ENCODE results near the gene HMG20B.

HMG20B gene

GRCh38 chr19:3609779-3610719 lies 37.3 kb downstream of the HMG20B start:
- no peak for DNase-seq

GRCh38 chr19:3610745-3611717 lies 38.3 kb downstream of the HMG20B start:
- TF ChIP-seq EZH2 (optimal IDR thresholded peaks at IDR 0.05; ENCODE audit: low read depth, low read length), result no peak
- no peak for TF ChIP-seq EZH2phosphoT487 (IDR thresholded peaks at IDR 0.05; ENCODE audit: low read length)
- no peak for TF ChIP-seq CTCF (IDR thresholded peaks at IDR 0.05; ENCODE audit: low read length)
- Histone ChIP-seq H4K20me1 (ENCODE audit: insufficient read depth, low read length) (no peaks in the 10 kb centered on the region), H3K4me3 (ENCODE audit: low read length) (no peak overlapping the region), H3K27me3 (replicated peaks; ENCODE audit: insufficient read depth, low read length) (no peaks in the 10 kb centered on the region), H3K27ac (ENCODE audit: low read length) (no peak overlapping the region), H3K4me1 (ENCODE audit: low read length) (peaks cover 7% of the 10 kb centered on the region; the same call in 1 of the 2 replicates), H3K4me2 (ENCODE audit: low read depth, low read length) (no peak overlapping the region), H3K9me3 (replicated peaks; ENCODE audit: insufficient read depth, low read length) (no peaks in the 10 kb centered on the region), H3K9ac (ENCODE audit: low read length) (no peak overlapping the region), H3K79me2 (ENCODE audit: low read length) (no peaks in the 10 kb centered on the region), H3F3A (ENCODE audit: insufficient read depth, low read length) (peaks cover 6% of the 10 kb centered on the region; the same call in 1 of the 2 replicates), H3K9me2 (replicated peaks; ENCODE audit: insufficient read depth, low read length) (no peaks in the 10 kb centered on the region), H3K36me3 (replicated peaks; ENCODE audit: insufficient read depth, low read length) (peaks cover 8% of the 10 kb centered on the region; the same call in 1 of the 2 replicates), H2AFZ (ENCODE audit: low read length) (no peak overlapping the region)
- no peak for DNase-seq

More at GRCh38 chr19:3609779-3610719, 37.3 kb downstream of the HMG20B start:
- H3K27ac ChIP-seq (ENCODE audit: low read length), result no peak overlapping the region
- TF ChIP-seq EZH2phosphoT487 (IDR thresholded peaks at IDR 0.05; ENCODE audit: low read length), result no peak
- no peaks in the 10 kb centered on the region for H4K20me1 ChIP-seq (ENCODE audit: insufficient read depth, low read length)
- no peaks in the 10 kb centered on the region for H3K79me2 ChIP-seq (ENCODE audit: low read length)
- no peak overlapping the region for H3K9ac ChIP-seq (ENCODE audit: low read length)
- H3K4me3 ChIP-seq (ENCODE audit: low read length), result no peak overlapping the region
- H3K4me2 ChIP-seq (ENCODE audit: low read depth, low read length), result no peak overlapping the region
- H3K9me3 ChIP-seq (replicated peaks; ENCODE audit: insufficient read depth, low read length), result no peaks in the 10 kb centered on the region
- H3K4me1 ChIP-seq (ENCODE audit: low read length), result peaks cover 11% of the 10 kb centered on the region; the same call in 1 of the 2 replicates
- H3F3A ChIP-seq (ENCODE audit: insufficient read depth, low read length), result peaks cover 6% of the 10 kb centered on the region; the same call in 1 of the 2 replicates
- H3K9me2 ChIP-seq (replicated peaks; ENCODE audit: insufficient read depth, low read length), result no peaks in the 10 kb centered on the region
- peaks cover 8% of the 10 kb centered on the region; the same call in 1 of the 2 replicates for H3K36me3 ChIP-seq (replicated peaks; ENCODE audit: insufficient read depth, low read length)
- no peaks in the 10 kb centered on the region; the same call in 1 of the 2 replicates for H3K27me3 ChIP-seq (replicated peaks; ENCODE audit: insufficient read depth, low read length)
- H2AFZ ChIP-seq (ENCODE audit: low read length), result no peak overlapping the region

- Histone ChIP-seq H3F3A (ENCODE audit: insufficient read depth, low read length) (peaks cover 6% of the 10 kb centered on the region; the same call in 1 of the 2 replicates), H3K27me3 (replicated peaks; ENCODE audit: insufficient read depth, low read length) (no peaks in the 10 kb centered on the region), H4K20me1 (ENCODE audit: insufficient read depth, low read length) (no peaks in the 10 kb centered on the region), H2AFZ (ENCODE audit: low read length) (no peak overlapping the region), H3K9me3 (replicated peaks; ENCODE audit: insufficient read depth, low read length) (no peaks in the 10 kb centered on the region), H3K4me1 (ENCODE audit: low read length) (peaks cover 5% of the 10 kb centered on the region; the same call in 1 of the 2 replicates), H3K9me2 (replicated peaks; ENCODE audit: insufficient read depth, low read length) (no peaks in the 10 kb centered on the region), H3K79me2 (ENCODE audit: low read length) (no peaks in the 10 kb centered on the region), H3K4me2 (ENCODE audit: low read depth, low read length) (no peak overlapping the region), H3K27ac (ENCODE audit: low read length) (no peak overlapping the region), H3K36me3 (replicated peaks; ENCODE audit: insufficient read depth, low read length) (peaks cover 8% of the 10 kb centered on the region; the same call in 1 of the 2 replicates), H3K4me3 (ENCODE audit: low read length) (no peak overlapping the region), H3K9ac (ENCODE audit: low read length) (no peak overlapping the region)
- TF ChIP-seq EZH2 (optimal IDR thresholded peaks at IDR 0.05; ENCODE audit: low read depth, low read length) (no peak), EZH2phosphoT487 (IDR thresholded peaks at IDR 0.05; ENCODE audit: low read length) (no peak), CTCF (IDR thresholded peaks at IDR 0.05; ENCODE audit: low read length) (no peak)
- DNase-seq, result no peak
Measured at GRCh38 chr19:3611841-3612240, 39.1 kb downstream of the HMG20B start.
